ENCODE data around the gene PRIMPOL.

DNA sequence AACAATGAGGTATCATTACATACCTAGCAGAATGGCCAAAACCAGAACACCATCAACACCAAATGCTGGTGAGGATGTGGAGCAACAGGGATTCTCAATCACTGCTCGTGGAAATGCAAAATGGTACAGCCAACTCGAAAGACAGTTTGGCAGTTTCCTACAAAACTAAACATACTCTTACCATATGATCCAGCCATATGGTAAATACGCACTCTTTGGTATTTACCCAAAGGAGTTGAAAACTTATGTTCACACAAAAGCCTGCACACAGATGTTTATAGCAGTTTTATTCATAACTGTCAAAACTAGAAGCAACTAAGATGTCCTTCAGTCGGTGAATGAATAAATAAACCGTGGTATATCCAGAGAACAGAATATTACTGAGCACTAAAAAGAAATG, 8.1 kb upstream of the PRIMPOL start:
- TF ChIP-seq, protein P1, sequence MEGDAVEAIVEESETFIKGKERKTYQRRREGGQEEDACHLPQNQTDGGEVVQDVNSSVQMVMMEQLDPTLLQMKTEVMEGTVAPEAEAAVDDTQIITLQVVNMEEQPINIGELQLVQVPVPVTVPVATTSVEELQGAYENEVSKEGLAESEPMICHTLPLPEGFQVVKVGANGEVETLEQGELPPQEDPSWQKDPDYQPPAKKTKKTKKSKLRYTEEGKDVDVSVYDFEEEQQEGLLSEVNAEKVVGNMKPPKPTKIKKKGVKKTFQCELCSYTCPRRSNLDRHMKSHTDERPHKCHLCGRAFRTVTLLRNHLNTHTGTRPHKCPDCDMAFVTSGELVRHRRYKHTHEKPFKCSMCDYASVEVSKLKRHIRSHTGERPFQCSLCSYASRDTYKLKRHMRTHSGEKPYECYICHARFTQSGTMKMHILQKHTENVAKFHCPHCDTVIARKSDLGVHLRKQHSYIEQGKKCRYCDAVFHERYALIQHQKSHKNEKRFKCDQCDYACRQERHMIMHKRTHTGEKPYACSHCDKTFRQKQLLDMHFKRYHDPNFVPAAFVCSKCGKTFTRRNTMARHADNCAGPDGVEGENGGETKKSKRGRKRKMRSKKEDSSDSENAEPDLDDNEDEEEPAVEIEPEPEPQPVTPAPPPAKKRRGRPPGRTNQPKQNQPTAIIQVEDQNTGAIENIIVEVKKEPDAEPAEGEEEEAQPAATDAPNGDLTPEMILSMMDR (IDR thresholded peaks at IDR 0.05): no peak
- TF ChIP-seq POLR2A (IDR thresholded peaks at IDR 0.05; ENCODE audit: low read depth) (no peak), POLR2AphosphoS5 (IDR thresholded peaks at IDR 0.05) (no peak), EP300 (IDR thresholded peaks at IDR 0.05) (no peak)

Measured in esophagus muscularis mucosa (tissue), 4 donors.